MM.1S (cell line): ENCODE measurements around the gene PATJ.

Source experiments
- EZH2 ChIP-seq: fragments of 300-600 bp; sonication (generic); optimal IDR thresholded peaks from 2 replicates; pipeline ENCODE3; 2017; ENCODE audit warnings: low read depth, mild to moderate bottlenecking, antibody characterized with exemption, low read length, mixed read lengths
- EZH2phosphoT487 ChIP-seq: fragments of 300-600 bp; sonication (generic); IDR thresholded peaks from 2 replicates; pipeline ENCODE4 v1.6.1; 2018; ENCODE audit warnings: antibody characterized with exemption, low read length
- TF ChIP-seq, protein P1 (sequence below): fragments of 300-600 bp; sonication (generic); IDR thresholded peaks from 2 replicates; pipeline ENCODE4 v1.5.1; 2016; ENCODE audit warnings: antibody characterized with exemption, low read length, mixed read lengths

DNA sequence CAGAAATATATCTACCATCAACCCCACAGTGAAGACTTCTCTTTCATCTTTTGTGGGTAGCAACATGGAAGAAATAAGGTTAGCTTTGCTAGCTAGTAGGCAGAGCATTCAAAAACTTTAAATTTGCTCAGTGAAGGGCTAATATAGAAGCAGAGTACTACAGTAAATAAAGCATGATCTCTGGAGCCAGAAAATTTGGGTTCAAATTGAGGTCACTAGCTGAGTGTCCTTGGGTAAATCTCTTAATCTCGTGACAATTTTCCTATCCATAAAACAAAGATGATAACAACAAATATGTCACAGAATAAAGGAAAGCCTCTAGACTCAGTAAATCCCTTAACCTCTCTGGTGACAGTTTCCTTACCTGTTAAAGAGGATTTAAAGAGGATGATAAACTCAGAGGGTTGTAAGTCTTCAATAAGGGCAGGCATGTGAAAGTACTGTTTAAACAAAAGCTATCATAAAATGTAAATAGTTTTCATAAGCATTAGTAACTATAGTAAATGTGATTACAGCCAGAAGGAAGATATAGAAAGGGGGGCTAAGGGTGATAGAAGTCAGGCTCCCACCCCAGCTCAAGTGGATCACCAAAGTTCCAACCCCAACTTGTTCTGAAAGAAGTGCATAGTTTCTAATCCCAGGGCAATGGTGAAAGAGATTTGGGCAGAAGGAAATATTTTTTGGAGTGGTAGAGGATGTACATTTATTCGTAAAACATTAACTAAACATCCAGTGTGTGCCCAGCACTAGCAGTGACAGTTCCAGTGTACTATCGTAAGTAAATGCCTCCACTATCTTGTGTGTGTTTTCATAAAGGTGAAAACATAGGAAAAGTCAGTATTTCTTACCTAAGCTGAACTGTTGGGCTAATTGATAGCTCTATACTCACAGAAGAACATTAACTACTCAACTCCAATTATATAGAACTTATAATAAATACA lies 42.1 kb upstream of the PATJ start:
- TF ChIP-seq EZH2 (no peak), EZH2phosphoT487 (no peak)
- TF ChIP-seq, protein P1, sequence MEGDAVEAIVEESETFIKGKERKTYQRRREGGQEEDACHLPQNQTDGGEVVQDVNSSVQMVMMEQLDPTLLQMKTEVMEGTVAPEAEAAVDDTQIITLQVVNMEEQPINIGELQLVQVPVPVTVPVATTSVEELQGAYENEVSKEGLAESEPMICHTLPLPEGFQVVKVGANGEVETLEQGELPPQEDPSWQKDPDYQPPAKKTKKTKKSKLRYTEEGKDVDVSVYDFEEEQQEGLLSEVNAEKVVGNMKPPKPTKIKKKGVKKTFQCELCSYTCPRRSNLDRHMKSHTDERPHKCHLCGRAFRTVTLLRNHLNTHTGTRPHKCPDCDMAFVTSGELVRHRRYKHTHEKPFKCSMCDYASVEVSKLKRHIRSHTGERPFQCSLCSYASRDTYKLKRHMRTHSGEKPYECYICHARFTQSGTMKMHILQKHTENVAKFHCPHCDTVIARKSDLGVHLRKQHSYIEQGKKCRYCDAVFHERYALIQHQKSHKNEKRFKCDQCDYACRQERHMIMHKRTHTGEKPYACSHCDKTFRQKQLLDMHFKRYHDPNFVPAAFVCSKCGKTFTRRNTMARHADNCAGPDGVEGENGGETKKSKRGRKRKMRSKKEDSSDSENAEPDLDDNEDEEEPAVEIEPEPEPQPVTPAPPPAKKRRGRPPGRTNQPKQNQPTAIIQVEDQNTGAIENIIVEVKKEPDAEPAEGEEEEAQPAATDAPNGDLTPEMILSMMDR: no peak
